Activated T-cell treated with anti-CD3 and anti-CD28 coated beads for 48 hours (primary cell): Measurements from ENCODE around the gene BMPR1A.

ENCODE experiments used
- DNase-seq: peaks from one replicate; pipeline ENCODE4 v3.0.0-alpha.2; 2020; ENCODE audit warnings: low read depth

Gene BMPR1A

GRCh38 chr10:86802473-86803108, 46.2 kb downstream of the BMPR1A start:
- DNase-seq = no peak

- no peak for DNase-seq
These were observed 46.7 kb downstream of the BMPR1A start for GRCh38 chr10:86803156-86803555.

DNA sequence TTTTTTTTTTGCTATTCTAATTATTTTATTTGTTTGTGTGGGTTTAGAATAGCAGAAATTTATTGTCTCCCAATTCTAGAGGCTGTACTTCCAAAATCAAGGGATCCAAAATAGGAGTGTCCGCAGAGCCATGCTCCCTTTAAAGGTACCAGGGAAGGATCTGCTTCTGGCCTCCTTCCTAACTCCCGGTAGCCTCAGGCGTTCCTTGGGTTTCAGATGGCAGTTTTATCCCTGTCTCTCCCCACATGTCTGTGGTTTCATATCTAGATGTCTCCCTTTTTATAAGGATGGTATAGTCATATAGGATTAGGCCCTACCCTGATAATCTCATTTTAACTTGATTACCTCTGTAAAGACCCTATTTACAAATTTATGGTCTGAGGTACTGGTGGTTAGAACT, 48.4 kb downstream of the BMPR1A start:
- DNase-seq = no peak

GRCh38 chr10:86813101-86813500, 56.7 kb downstream of the BMPR1A start:
- DNase-seq = no peak

GRCh38 chr10:86813982-86814381, 57.6 kb downstream of the BMPR1A start:
- DNase-seq = no peak

DNA sequence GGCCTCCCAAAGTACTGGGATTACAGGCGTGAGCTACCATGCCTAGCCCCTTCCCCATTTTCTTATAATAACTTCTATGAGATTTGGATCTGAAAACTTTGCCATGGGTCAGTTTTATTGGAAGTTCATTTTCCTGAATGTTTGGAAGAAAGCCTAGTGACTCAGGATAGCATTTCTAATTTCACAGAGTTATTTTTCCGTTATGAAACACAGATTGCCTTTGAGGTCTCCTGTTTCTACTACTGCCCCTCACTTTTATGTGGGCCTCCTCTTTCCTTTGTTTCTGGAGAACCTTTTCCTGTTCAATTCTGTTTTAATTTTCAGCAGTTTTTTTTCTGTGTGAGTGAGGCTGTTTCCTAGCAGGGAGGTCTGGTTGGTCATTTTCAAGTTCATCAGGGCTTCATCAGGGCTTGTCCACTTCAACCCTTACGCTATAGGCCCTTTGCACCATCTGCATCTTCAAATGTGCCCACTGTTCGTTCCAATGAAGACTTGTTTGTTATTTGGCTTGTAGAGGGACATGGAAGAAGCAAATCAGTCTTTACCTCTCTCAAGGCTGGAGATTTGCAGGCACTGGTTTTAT, 58.7 kb downstream of the BMPR1A start:
- no peak for DNase-seq

GRCh38 chr10:86815640-86816039, 59.2 kb downstream of the BMPR1A start:
- no peak for DNase-seq

GRCh38 chr10:86817246-86817645, 60.8 kb downstream of the BMPR1A start:
- DNase-seq = no peak

DNA sequence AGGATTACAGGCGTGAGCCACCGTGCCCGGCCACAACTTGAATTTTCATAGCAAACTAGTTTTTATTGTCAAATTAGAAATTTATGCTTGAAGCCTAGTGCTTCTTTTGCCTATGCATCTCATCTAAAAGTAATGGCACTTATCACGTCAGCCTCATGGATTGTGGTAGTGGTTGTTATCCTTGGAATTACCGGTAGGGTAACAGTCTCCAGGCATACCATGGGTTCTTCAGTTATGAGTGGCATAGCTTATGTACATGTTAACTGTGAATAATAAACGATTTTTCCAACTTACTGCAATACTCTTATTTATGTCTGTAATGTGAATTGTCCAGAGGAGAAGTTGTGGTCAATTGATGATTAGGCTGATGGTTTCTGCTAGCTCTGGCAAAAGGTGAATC, 63.1 kb downstream of the BMPR1A start:
- DNase-seq = no peak

DNA sequence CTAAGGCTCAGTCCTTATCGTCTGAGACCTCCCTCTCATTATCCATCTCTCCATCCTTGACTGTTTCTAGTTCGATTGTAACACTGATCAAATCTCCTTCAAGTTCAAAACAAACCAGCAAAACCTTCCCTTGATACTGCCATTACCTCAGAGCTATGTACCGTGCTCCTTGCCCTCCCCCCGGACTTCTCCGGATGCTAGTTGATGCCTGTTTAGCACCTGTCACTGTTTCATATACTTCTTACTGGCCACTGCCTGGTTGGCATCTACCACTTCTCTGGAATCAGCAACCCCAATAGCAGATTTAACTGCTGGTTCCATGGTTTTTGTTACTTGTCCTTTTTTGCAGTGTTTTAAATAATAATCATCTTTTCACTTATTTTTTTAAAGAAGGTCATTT, 64.1 kb downstream of the BMPR1A start:
- no peak for DNase-seq

- no peak for DNase-seq
These were observed 65.1 kb downstream of the BMPR1A start for GRCh38 chr10:86821388-86821999.

- no peak for DNase-seq
These were observed 67.1 kb downstream of the BMPR1A start for GRCh38 chr10:86823565-86823964.

- DNase-seq = no peak
These were observed 67.7 kb downstream of the BMPR1A start for GRCh38 chr10:86824151-86824550.

DNA sequence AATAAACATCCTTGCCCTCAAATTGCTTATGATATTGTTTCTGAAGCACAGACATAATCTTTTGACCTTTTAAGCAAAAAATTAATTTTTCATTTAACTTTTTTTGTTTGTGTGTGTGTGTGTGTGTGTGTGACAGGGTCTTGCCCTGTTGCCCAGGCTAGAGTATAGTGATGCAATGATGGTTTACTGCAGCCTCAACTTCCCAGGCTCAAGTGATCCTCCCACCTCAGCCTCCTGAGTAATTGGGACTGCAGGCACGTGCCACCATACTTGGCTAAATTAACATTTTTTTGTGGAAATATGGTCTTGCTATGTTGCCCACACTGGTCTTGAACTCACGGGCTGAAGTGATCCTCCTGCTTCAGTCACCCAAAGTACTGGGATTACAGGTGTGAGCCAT, 68.9 kb downstream of the BMPR1A start:
- DNase-seq = no peak

DNA sequence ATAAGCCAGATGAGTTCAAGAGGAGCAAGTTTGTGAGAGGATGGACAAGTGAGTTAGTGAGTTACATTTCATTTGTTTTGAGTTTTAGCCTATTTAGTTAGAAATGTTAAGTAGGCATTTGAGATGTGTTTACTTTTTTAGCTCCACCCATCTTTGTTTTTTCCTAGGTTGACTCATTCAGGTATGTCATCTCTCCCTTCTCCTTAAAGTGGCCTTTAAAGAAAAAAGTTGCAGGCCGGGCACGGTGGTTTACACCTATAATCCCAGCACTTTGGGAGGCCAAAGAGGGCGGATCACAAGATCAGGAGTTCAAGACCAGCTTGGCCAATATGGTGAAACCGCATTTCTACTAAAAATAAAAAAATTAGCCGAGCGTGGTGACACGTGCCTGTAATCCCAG, 71.2 kb downstream of the BMPR1A start:
- DNase-seq = no peak

DNA sequence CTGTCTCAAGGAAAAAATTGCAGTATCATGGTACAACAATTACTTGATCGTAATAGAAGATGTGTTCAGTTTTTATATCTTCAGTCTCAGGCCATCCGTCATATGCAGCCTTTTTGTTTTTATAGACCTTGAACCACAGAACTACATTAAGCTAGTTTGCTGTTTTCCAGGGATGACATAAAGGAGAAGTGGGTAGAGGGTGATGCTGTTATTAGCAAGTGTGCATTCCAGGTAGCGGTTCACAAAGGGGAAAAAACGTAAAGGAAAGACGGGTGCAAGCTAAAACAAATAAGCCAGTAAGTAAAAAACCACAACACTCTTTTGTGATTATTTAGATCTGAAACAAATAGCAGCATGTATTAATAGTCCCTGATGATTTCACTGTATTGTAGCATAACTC, 71.7 kb downstream of the BMPR1A start:
- no peak for DNase-seq

DNA sequence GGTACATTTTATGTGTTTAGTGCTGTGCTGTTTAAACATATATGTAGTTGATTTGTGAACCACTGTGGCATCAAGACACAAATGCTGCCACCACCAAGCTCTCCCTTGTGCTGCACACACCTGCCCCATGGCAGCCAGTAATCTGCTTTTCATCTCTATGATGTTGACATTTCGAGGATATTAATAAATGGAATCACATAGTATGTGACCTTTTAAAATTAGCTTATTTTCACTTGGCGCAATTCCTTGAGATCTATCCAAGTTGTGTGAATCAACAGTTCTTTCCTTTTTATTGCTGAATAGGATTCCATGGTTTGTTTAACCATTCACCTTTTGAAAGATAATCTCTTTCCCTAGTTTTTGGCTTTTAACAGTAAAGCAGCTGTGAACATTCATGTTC, 73.1 kb downstream of the BMPR1A start:
- no peak for DNase-seq

- no peak for DNase-seq
These were observed 73.7 kb downstream of the BMPR1A start for GRCh38 chr10:86830043-86830591.

GRCh38 chr10:86833969-86834368, 77.5 kb downstream of the BMPR1A start:
- DNase-seq = no peak

DNA sequence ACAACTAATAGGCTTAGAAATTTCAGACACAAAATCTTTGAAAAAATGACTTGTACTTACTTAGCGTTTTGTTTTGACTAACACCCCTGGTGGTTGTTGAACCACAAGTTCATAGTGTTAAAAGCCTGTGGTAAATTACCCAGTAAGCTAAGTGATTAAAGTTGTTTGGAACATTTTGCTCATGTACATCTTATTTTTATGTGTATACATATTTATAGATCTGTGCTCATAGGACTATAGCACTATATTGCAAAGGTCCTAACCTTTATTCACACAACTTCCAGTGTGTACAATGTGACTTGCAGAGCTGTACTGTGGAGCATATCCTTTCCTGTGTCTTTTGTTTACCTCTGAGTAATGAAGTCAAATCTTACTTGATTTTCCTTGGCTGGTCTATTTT, 79.6 kb downstream of the BMPR1A start:
- no peak for DNase-seq

GRCh38 chr10:86837663-86838062, 81.2 kb downstream of the BMPR1A start:
- DNase-seq = no peak

DNA sequence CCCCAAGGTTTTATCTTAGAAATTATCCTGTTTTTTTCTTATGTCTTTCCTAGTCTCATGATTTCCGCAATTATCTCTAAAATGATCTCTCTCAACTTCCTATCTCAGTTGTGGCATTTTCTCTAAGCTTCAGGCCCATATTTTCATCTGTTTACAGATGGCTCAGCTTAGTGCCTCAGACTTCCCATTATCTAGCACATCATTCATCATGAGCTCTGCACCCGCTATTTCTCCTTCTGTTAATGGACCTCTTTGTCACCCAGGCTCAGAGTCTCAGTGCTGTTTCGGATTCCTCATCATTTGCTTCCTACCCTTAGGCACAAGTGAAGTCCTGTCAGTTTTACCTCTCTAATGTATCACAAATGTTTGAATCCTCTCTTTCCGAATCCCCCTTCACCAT, 84.1 kb downstream of the BMPR1A start:
- DNase-seq = no peak

- DNase-seq = no peak
These were observed 89.7 kb downstream of the BMPR1A start for GRCh38 chr10:86846088-86846487.

- DNase-seq = no peak
These were observed 92.3 kb downstream of the BMPR1A start for GRCh38 chr10:86848747-86849146.
